ENCODE measurements around the gene THAP5.
A peak's percentile ranks its signal among the peaks of the same experiment; 100 is the strongest.

THAP5 gene

DNA sequence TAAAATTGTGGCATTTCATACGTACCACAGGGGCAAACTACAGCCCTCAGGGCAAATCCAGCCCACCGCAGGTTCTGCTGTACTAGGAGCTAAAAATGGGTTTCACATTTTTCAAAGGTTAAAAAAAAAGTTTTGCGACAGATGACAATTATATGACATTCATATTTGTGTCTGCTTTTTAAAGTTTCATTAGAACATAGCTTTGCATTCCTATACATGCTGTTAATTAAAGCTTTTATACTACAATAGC is 42.8 kb downstream of the THAP5 start:
- Mint-ChIP-seq H3K27ac (peak overlapping the region; percentile 96), H3K9me3 (no peaks in the 10 kb centered on the region), H3K36me3 (no peaks in the 10 kb centered on the region), H3K4me3 (peak overlapping the region; percentile 95), H3K27me3 (peaks cover 4% of the 10 kb centered on the region), H3K4me1 (peaks cover 39% of the 10 kb centered on the region)

GRCh38 chr7:108525985-108526767 is 43.3 kb downstream of the THAP5 start, which contains the start of gene PNPLA8:
TSS of gene PNPLA8 (minus strand) at chr7:108526135. CDS start at chr7:108515491, 10,644 bp downstream.
- Mint-ChIP-seq H3K4me3 (peak within 1 kb of the TSS; percentile 95), H3K9me3 (no peaks in the 10 kb centered on the region), H3K27me3 (peaks cover 4% of the 10 kb centered on the region), H3K27ac (peak within 1 kb of the TSS; percentile 96), H3K36me3 (peaks cover 3% of the 10 kb centered on the region), H3K4me1 (peaks cover 44% of the 10 kb centered on the region)

- Mint-ChIP-seq H3K4me3 (peak overlapping the region; percentile 95), H3K27me3 (peaks cover 4% of the 10 kb centered on the region), H3K4me1 (peaks cover 48% of the 10 kb centered on the region), H3K9me3 (no peaks in the 10 kb centered on the region), H3K36me3 (peaks cover 4% of the 10 kb centered on the region), H3K27ac (peak overlapping the region; percentile 96)
Measured at GRCh38 chr7:108525327-108525984, 44.0 kb downstream of the THAP5 start.

- Mint-ChIP-seq H3K4me3 (peak overlapping the region; percentile 11), H3K36me3 (peaks cover 25% of the 10 kb centered on the region), H3K4me1 (peaks cover 60% of the 10 kb centered on the region), H3K9me3 (no peaks in the 10 kb centered on the region), H3K27me3 (no peaks in the 10 kb centered on the region), H3K27ac (peak overlapping the region; percentile 92)
Measured at GRCh38 chr7:108522780-108523179, 46.7 kb downstream of the THAP5 start.

DNA sequence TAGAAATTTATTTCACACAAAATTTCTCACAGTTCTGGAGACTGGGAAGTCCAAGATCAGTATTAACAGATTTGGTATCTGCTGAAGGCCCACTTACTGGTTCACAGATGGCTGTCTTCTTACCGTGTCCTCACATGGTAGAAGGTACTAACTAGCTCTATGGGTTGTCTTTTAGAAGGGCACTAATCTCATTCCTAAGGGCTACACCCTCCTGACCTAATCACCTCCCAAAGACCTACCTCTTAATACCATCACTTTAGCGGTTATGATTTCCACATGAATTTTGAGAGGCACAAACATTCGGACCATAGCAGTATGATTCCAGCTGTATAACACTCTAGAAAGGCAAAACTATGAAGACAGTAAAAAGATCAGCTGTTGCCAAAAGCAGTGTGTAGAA is 51.6 kb downstream of the THAP5 start:
- peaks cover 30% of the 10 kb centered on the region for H3K36me3 Mint-ChIP-seq
- H3K4me3 Mint-ChIP-seq: no peak overlapping the region
- no peak overlapping the region for H3K27ac Mint-ChIP-seq
- no peaks in the 10 kb centered on the region for H3K9me3 Mint-ChIP-seq
- H3K4me1 Mint-ChIP-seq: peaks cover 53% of the 10 kb centered on the region
- no peaks in the 10 kb centered on the region for H3K27me3 Mint-ChIP-seq

GRCh38 chr7:108515630-108516029 is 53.9 kb downstream of the THAP5 start:
- H3K9me3 Mint-ChIP-seq: no peaks in the 10 kb centered on the region
- no peak overlapping the region for H3K27ac Mint-ChIP-seq
- peaks cover 43% of the 10 kb centered on the region for H3K4me1 Mint-ChIP-seq
- H3K36me3 Mint-ChIP-seq: peaks cover 38% of the 10 kb centered on the region
- no peaks in the 10 kb centered on the region for H3K27me3 Mint-ChIP-seq
- no peak overlapping the region for H3K4me3 Mint-ChIP-seq

GRCh38 chr7:108515013-108515412 is 54.5 kb downstream of the THAP5 start:
- H3K4me3 Mint-ChIP-seq: no peak overlapping the region
- H3K36me3 Mint-ChIP-seq: peaks cover 40% of the 10 kb centered on the region
- no peaks in the 10 kb centered on the region for H3K27me3 Mint-ChIP-seq
- H3K4me1 Mint-ChIP-seq: peaks cover 38% of the 10 kb centered on the region
- no peak overlapping the region for H3K27ac Mint-ChIP-seq
- no peaks in the 10 kb centered on the region for H3K9me3 Mint-ChIP-seq
